Measurements from ENCODE around the gene MRPS35.

GRCh38 chr12:27787559-27787958, 76.9 kb downstream of the MRPS35 start:
- TF ChIP-seq GATA3 (IDR thresholded peaks at IDR 0.05; ENCODE audit: low read depth, low read length): no peak
- TF ChIP-seq GATA2 (IDR thresholded peaks at IDR 0.05; ENCODE audit: low read depth, low read length): no peak
